Trophoblast cell (in vitro differentiated cells and primary cell): ENCODE measurements around the gene STXBP6.

Experiments used
- DNase-seq, 2 donors: peaks; one replicate each; pipeline ENCODE4 v3.0.0-alpha.2; 2016
- H2AFZ ChIP-seq: 2 replicates; pipeline ENCODE4 v1.6.1; 2013; ENCODE audit warnings: low read length, moderate library complexity, mild to moderate bottlenecking; ENCODE audit not compliant: insufficient read depth, poor library complexity
- H2AK5ac ChIP-seq: 2 replicates; pipeline ENCODE4 v1.6.1; 2013; ENCODE audit warnings: mild to moderate bottlenecking, low read length
- H2BK120ac ChIP-seq: 2 replicates; pipeline ENCODE4 v1.6.1; 2013; ENCODE audit warnings: low read length, mild to moderate bottlenecking, moderate library complexity; ENCODE audit not compliant: insufficient read depth, poor library complexity
- H2BK12ac ChIP-seq: 2 replicates; pipeline ENCODE4 v1.6.1; 2013; ENCODE audit warnings: mild to moderate bottlenecking, low read length, moderate library complexity
- H2BK5ac ChIP-seq: 2 replicates; pipeline ENCODE4 v1.6.1; 2013; ENCODE audit warnings: low read length, low read depth, moderate library complexity, mild to moderate bottlenecking; ENCODE audit not compliant: poor library complexity
- H3K14ac ChIP-seq: 2 replicates; pipeline ENCODE4 v1.6.1; 2013; ENCODE audit warnings: mild to moderate bottlenecking, low read length
- H3K18ac ChIP-seq: 2 replicates; pipeline ENCODE4 v1.6.1; 2013; ENCODE audit warnings: mild to moderate bottlenecking, low read length
- H3K23ac ChIP-seq: 2 replicates; pipeline ENCODE4 v1.6.1; 2013; ENCODE audit warnings: low read length
- H3K27ac ChIP-seq: 2 replicates; pipeline ENCODE4 v1.5.1; 2013; ENCODE audit warnings: low read depth, mild to moderate bottlenecking, inconsistent platforms, low read length, moderate library complexity
- H3K27me3 ChIP-seq: 2 replicates; pipeline ENCODE4 v1.6.1; 2013; ENCODE audit warnings: inconsistent platforms, mild to moderate bottlenecking, low read length, moderate library complexity; ENCODE audit not compliant: insufficient read depth
- H3K36me3 ChIP-seq, 2 experiments: 1 replicate in 1 of 2; 2 replicates in 1 of 2; pipeline ENCODE4 v1.6.1; 2013; ENCODE audit warnings: low read length in 2 of 2, mild to moderate bottlenecking in 2 of 2, moderate library complexity in 1 of 2; ENCODE audit not compliant: insufficient read depth in 2 of 2, control insufficient read depth in 1 of 2
- H3K4ac ChIP-seq: 2 replicates; pipeline ENCODE4 v1.6.1; 2013; ENCODE audit warnings: low read depth, mild to moderate bottlenecking, low read length, moderate library complexity
- H3K4me1 ChIP-seq, 2 experiments: 1 replicate in 1 of 2; 2 replicates in 1 of 2; pipeline ENCODE4 v1.6.1; 2013; ENCODE audit warnings: low read length in 2 of 2, mild to moderate bottlenecking in 2 of 2, moderate library complexity in 1 of 2; ENCODE audit not compliant: insufficient read depth in 2 of 2, control insufficient read depth in 1 of 2
- H3K4me2 ChIP-seq: 2 replicates; pipeline ENCODE4 v1.6.1; 2013; ENCODE audit warnings: inconsistent platforms, mild to moderate bottlenecking, low read length, moderate library complexity
- H3K4me3 ChIP-seq: 2 replicates; pipeline ENCODE4 v1.5.1; 2013; ENCODE audit warnings: mild to moderate bottlenecking, low read depth, low read length, inconsistent platforms
- H3K79me1 ChIP-seq: one replicate; pipeline ENCODE4 v1.6.1; 2013; ENCODE audit warnings: low read length
- H3K79me2 ChIP-seq: 2 replicates; pipeline ENCODE4 v1.6.1; 2013; ENCODE audit warnings: low read length, mild to moderate bottlenecking; ENCODE audit not compliant: control insufficient read depth, insufficient read depth, poor library complexity
- H3K9ac ChIP-seq: 2 replicates; pipeline ENCODE4 v1.6.1; 2013; ENCODE audit warnings: mild to moderate bottlenecking, low read length
- H3K9me3 ChIP-seq: 2 replicates; pipeline ENCODE4 v1.6.1; 2013; ENCODE audit warnings: low read depth, mild to moderate bottlenecking, control low read depth, inconsistent platforms, low read length; ENCODE audit not compliant: insufficient read depth
- H4K12ac ChIP-seq: 2 replicates; pipeline ENCODE4 v1.6.1; 2013; ENCODE audit warnings: low read depth, mild to moderate bottlenecking, low read length, moderate library complexity
- H4K8ac ChIP-seq: 2 replicates; pipeline ENCODE4 v1.6.1; 2013; ENCODE audit warnings: low read depth, mild to moderate bottlenecking, low read length, moderate library complexity
- H4K91ac ChIP-seq: one replicate; pipeline ENCODE4 v1.6.1; 2013; ENCODE audit warnings: low read depth, mild to moderate bottlenecking, low read length, moderate library complexity
- WGBS: extraction: QIAGEN DNeasy Blood & Tissue Kit; methylation state at CpG from one replicate; pipeline ENCODE4 v1.1.7; 2013; ENCODE audit warnings: missing lambda C conversion rate; ENCODE audit not compliant: insufficient read length, insufficient coverage; ENCODE audit errors: extremely low coverage; 5-methylcytosine and 5-hydroxymethylcytosine counted together

The STXBP6 gene

GRCh38 chr14:24941719-24942118 lies 108.2 kb downstream of the STXBP6 start:
- Histone ChIP-seq H2AK5ac (no peak overlapping the region), H3K18ac (no peak overlapping the region), H2BK12ac (no peak overlapping the region), H3K27me3 (no peaks in the 10 kb centered on the region), H2AFZ (no peak overlapping the region), H3K14ac (no peak overlapping the region), H3K27ac (no peak overlapping the region), H3K9me3 (no peaks in the 10 kb centered on the region), H3K4me1 (peaks cover 0 to 2% of the 10 kb centered on the region in 2 experiments), H3K4ac (no peak overlapping the region), H2BK120ac (no peak overlapping the region), H3K79me2 (no peaks in the 10 kb centered on the region), H3K23ac (no peak overlapping the region), H4K8ac (no peak overlapping the region), H3K4me3 (no peak overlapping the region), H3K79me1 (no peaks in the 10 kb centered on the region), H4K91ac (no peak overlapping the region), H3K36me3 (no peaks in the 10 kb centered on the region), H3K4me2 (no peak overlapping the region), H4K12ac (no peak overlapping the region), H3K9ac (no peak overlapping the region), H2BK5ac (no peak overlapping the region)
- no CpG with 5 or more reads among the region's 1 CpG for WGBS
- DNase-seq: no peak

GRCh38 chr14:24940213-24940783 lies 109.6 kb downstream of the STXBP6 start:
- no peak overlapping the region for H3K27ac ChIP-seq
- WGBS: no CpG with 5 or more reads among the region's 5 CpGs
- no peak overlapping the region for H4K8ac ChIP-seq
- H3K36me3 ChIP-seq: no peaks in the 10 kb centered on the region
- no peak overlapping the region for H3K23ac ChIP-seq
- no peak overlapping the region for H3K14ac ChIP-seq
- no peak overlapping the region for H3K18ac ChIP-seq
- no peak overlapping the region for H3K4ac ChIP-seq
- H2BK5ac ChIP-seq: no peak overlapping the region
- no peaks in the 10 kb centered on the region for H3K79me2 ChIP-seq
- no peak overlapping the region for H2AFZ ChIP-seq
- H4K12ac ChIP-seq: no peak overlapping the region
- H2BK120ac ChIP-seq: no peak overlapping the region
- no peak overlapping the region for H3K9ac ChIP-seq
- no peak overlapping the region for H3K4me3 ChIP-seq
- no peaks in the 10 kb centered on the region for H3K27me3 ChIP-seq
- no peaks in the 10 kb centered on the region for H3K79me1 ChIP-seq
- no peak for DNase-seq
- H3K4me1 ChIP-seq: peaks cover 0 to 2% of the 10 kb centered on the region in 2 experiments
- no peak overlapping the region for H2BK12ac ChIP-seq
- no peak overlapping the region for H4K91ac ChIP-seq
- no peak overlapping the region for H2AK5ac ChIP-seq
- no peaks in the 10 kb centered on the region for H3K9me3 ChIP-seq
- H3K4me2 ChIP-seq: no peak overlapping the region

- no peak overlapping the region for H3K4ac ChIP-seq
- no peak overlapping the region for H4K91ac ChIP-seq
- peaks cover 0 to 2% of the 10 kb centered on the region in 2 experiments for H3K4me1 ChIP-seq
- no peak overlapping the region for H4K12ac ChIP-seq
- WGBS: no CpG with 5 or more reads among the region's 1 CpG
- H3K18ac ChIP-seq: no peak overlapping the region
- no peak overlapping the region for H3K23ac ChIP-seq
- no peak overlapping the region for H3K4me2 ChIP-seq
- no peak overlapping the region for H3K27ac ChIP-seq
- H3K36me3 ChIP-seq: no peaks in the 10 kb centered on the region
- H2BK5ac ChIP-seq: no peak overlapping the region
- H3K79me2 ChIP-seq: no peaks in the 10 kb centered on the region
- no peak overlapping the region for H2AK5ac ChIP-seq
- no peaks in the 10 kb centered on the region for H3K79me1 ChIP-seq
- no peak overlapping the region for H3K14ac ChIP-seq
- H3K9ac ChIP-seq: no peak overlapping the region
- H3K4me3 ChIP-seq: no peak overlapping the region
- DNase-seq: no peak
- H2BK12ac ChIP-seq: no peak overlapping the region
- no peak overlapping the region for H4K8ac ChIP-seq
- H2AFZ ChIP-seq: no peak overlapping the region
- no peak overlapping the region for H2BK120ac ChIP-seq
- H3K9me3 ChIP-seq: no peaks in the 10 kb centered on the region
- H3K27me3 ChIP-seq: no peaks in the 10 kb centered on the region
Observed at GRCh38 chr14:24938593-24938992, 111.4 kb downstream of the STXBP6 start.

GRCh38 chr14:24937300-24937699 lies 112.6 kb downstream of the STXBP6 start:
- Histone ChIP-seq H4K91ac (no peak overlapping the region), H2AK5ac (no peak overlapping the region), H3K9me3 (no peaks in the 10 kb centered on the region), H3K9ac (no peak overlapping the region), H3K79me2 (no peaks in the 10 kb centered on the region), H2BK120ac (no peak overlapping the region), H3K23ac (no peak overlapping the region), H2AFZ (no peak overlapping the region), H4K12ac (no peak overlapping the region), H3K36me3 (no peaks in the 10 kb centered on the region), H3K27me3 (no peaks in the 10 kb centered on the region), H3K14ac (no peak overlapping the region), H3K4me1 (no peaks in the 10 kb centered on the region), H3K4me3 (no peak overlapping the region), H2BK5ac (no peak overlapping the region), H3K27ac (no peak overlapping the region), H3K79me1 (no peaks in the 10 kb centered on the region), H3K4ac (no peak overlapping the region), H3K18ac (no peak overlapping the region), H4K8ac (no peak overlapping the region), H3K4me2 (no peak overlapping the region), H2BK12ac (no peak overlapping the region)
- no CpG with 5 or more reads among the region's 1 CpG for WGBS
- DNase-seq: no peak
